Type B pancreatic cell (in vitro differentiated cells): ENCODE data around the gene RNASEH2B. TPM values are rescaled to one million over a fixed set of nuclear protein-coding genes. Genes with fewer than 3 reads are reported as not detected.

Source experiments
- DNase-seq: peaks from one replicate; pipeline ENCODE4 v3.0.0; 2021; ENCODE audit warnings: mixed read lengths; ENCODE audit not compliant: unreplicated experiment; ENCODE audit errors: extremely low spot score
- H3K27ac Mint-ChIP-seq: 2 replicates; pipeline ENCODE4 v1.8.0; 2021; ENCODE audit warnings: mild to moderate bottlenecking, mixed read lengths
- H3K27me3 Mint-ChIP-seq: 2 replicates; pipeline ENCODE4 v1.8.0; 2021; ENCODE audit warnings: mixed read lengths
- H3K36me3 Mint-ChIP-seq: 2 replicates; pipeline ENCODE4 v1.8.0; 2021; ENCODE audit warnings: mixed read lengths
- H3K4me1 Mint-ChIP-seq: one replicate; pipeline ENCODE4 v1.8.0; 2021; ENCODE audit warnings: mixed read lengths; ENCODE audit not compliant: unreplicated experiment
- H3K4me3 Mint-ChIP-seq: 2 replicates; pipeline ENCODE4 v1.8.0; 2021; ENCODE audit warnings: mild to moderate bottlenecking, mixed read lengths
- H3K9me3 Mint-ChIP-seq: 2 replicates; pipeline ENCODE4 v1.8.0; 2021; ENCODE audit warnings: mixed read lengths
- CTCF ChIP-seq: fragments of 200-600 bp; sonication (generic); conservative IDR thresholded peaks from 2 replicates; pipeline ENCODE4 v1.5.0; 2021; ENCODE audit warnings: antibody characterized with exemption, mild to moderate bottlenecking
- total RNA-seq: library from RNA; stranded (reverse); gene quantifications from 2 replicates; pipeline ENCODE4 v1.2.1, GENCODE V29; 2021; ENCODE audit warnings: low replicate concordance

RNASEH2B gene
- total RNA-seq, 1 donor from 2014 or later: 37.8 TPM

GRCh38 chr13:50950849-50951248, 41.3 kb downstream of the RNASEH2B start:
- H3K36me3 Mint-ChIP-seq: peaks cover 16% of the 10 kb centered on the region

GRCh38 chr13:50951366-50951765, 41.8 kb downstream of the RNASEH2B start:
- Mint-ChIP-seq H3K36me3 (peaks cover 16% of the 10 kb centered on the region), H3K27me3 (no peaks in the 10 kb centered on the region), H3K9me3 (no peaks in the 10 kb centered on the region), H3K4me3 (no peak overlapping the region), H3K27ac (no peak overlapping the region), H3K4me1 (peaks cover 8% of the 10 kb centered on the region)
- DNase-seq: no peak
- TF ChIP-seq CTCF: no peak

More at GRCh38 chr13:50950849-50951248, 41.3 kb downstream of the RNASEH2B start:
- Mint-ChIP-seq H3K27ac (no peak overlapping the region), H3K9me3 (no peaks in the 10 kb centered on the region), H3K4me1 (peaks cover 8% of the 10 kb centered on the region), H3K27me3 (no peaks in the 10 kb centered on the region), H3K4me3 (no peak overlapping the region)
- TF ChIP-seq CTCF: no peak
- DNase-seq: no peak

- Mint-ChIP-seq H3K9me3 (no peaks in the 10 kb centered on the region), H3K27ac (no peak overlapping the region), H3K4me3 (no peak overlapping the region), H3K36me3 (peaks cover 19% of the 10 kb centered on the region), H3K4me1 (peaks cover 6% of the 10 kb centered on the region), H3K27me3 (no peaks in the 10 kb centered on the region)
- no peak for TF ChIP-seq CTCF
- no peak for DNase-seq
These were observed 45.6 kb downstream of the RNASEH2B start for GRCh38 chr13:50955241-50955640.

- no peak overlapping the region for H3K27ac Mint-ChIP-seq
- no peak for DNase-seq
- H3K9me3 Mint-ChIP-seq: no peaks in the 10 kb centered on the region
- H3K36me3 Mint-ChIP-seq: peaks cover 13% of the 10 kb centered on the region
- peaks cover under 1% of the 10 kb centered on the region for H3K4me1 Mint-ChIP-seq
- no peaks in the 10 kb centered on the region for H3K27me3 Mint-ChIP-seq
- no peak for TF ChIP-seq CTCF
- H3K4me3 Mint-ChIP-seq: no peak overlapping the region
These were observed 46.2 kb downstream of the RNASEH2B start for GRCh38 chr13:50955798-50956197.

- H3K27me3 Mint-ChIP-seq: no peaks in the 10 kb centered on the region
- no peak overlapping the region for H3K4me3 Mint-ChIP-seq
- no peak for TF ChIP-seq CTCF
- H3K36me3 Mint-ChIP-seq: peaks cover 21% of the 10 kb centered on the region
- no peak overlapping the region for H3K27ac Mint-ChIP-seq
- no peak for DNase-seq
- no peaks in the 10 kb centered on the region for H3K4me1 Mint-ChIP-seq
- H3K9me3 Mint-ChIP-seq: no peaks in the 10 kb centered on the region
These were observed 48.0 kb downstream of the RNASEH2B start for GRCh38 chr13:50957620-50958019.

- Mint-ChIP-seq H3K27ac (no peak overlapping the region), H3K27me3 (no peaks in the 10 kb centered on the region), H3K4me1 (no peaks in the 10 kb centered on the region), H3K36me3 (peaks cover 24% of the 10 kb centered on the region), H3K9me3 (no peaks in the 10 kb centered on the region), H3K4me3 (no peak overlapping the region)
- no peak for TF ChIP-seq CTCF
- DNase-seq: no peak
These were observed 60.1 kb downstream of the RNASEH2B start for GRCh38 chr13:50969691-50970090.
